ENCODE measurements around the gene ADGRV1. TPM values are rescaled to one million over a fixed set of nuclear protein-coding genes. Genes with fewer than 3 reads are reported as not detected.
"Not testable (repeated sequence)": the region's sequence is repeated elsewhere in the genome, so short reads cannot be mapped to it uniquely, and the experiment has no call there.

The ADGRV1 gene
- total RNA-seq, 1 experiment from 2014 or later = 64.8 TPM

GRCh38 chr5:90575712-90576111 lies 17.1 kb downstream of the ADGRV1 start:
- H3K4me3 Mint-ChIP-seq = no peak overlapping the region
- Histone ChIP-seq H3K18ac (ENCODE audit: insufficient read length, low read depth, low read length) (no peak overlapping the region), H3T11ph (ENCODE audit: low read length) (no peak overlapping the region), H3K14ac (ENCODE audit: insufficient read depth, low read length) (no peak overlapping the region), H2BK5ac (ENCODE audit: insufficient read length, low read length) (no peak overlapping the region), H4K20me1 (ENCODE audit: control insufficient read depth, insufficient read depth, insufficient read length) (no peaks in the 10 kb centered on the region), H3K79me1 (ENCODE audit: insufficient read depth, low read depth, low read length, poor library complexity, severe bottlenecking) (peaks cover 4% of the 10 kb centered on the region), H3K4ac (ENCODE audit: low read depth, low read length) (no peak overlapping the region), H2BK20ac (ENCODE audit: low read depth, low read length, poor library complexity, severe bottlenecking) (no peak overlapping the region), H4K91ac (ENCODE audit: insufficient read length, low read depth, low read length) (no peak overlapping the region), H2BK120ac (ENCODE audit: low read depth, low read length, poor library complexity, severe bottlenecking) (no peak overlapping the region), H3K27ac (ENCODE audit: insufficient read length, low read depth, low read length) (no peak overlapping the region), H3K23me2 (ENCODE audit: insufficient read length, low read depth, low read length, poor library complexity, severe bottlenecking) (no peaks in the 10 kb centered on the region), H3K27me3 (ENCODE audit: insufficient read depth, low read length) (no peaks in the 10 kb centered on the region), H4K8ac (replicated peaks; ENCODE audit: insufficient read length, low read depth, low read length) (no peak overlapping the region), H2AFZ (ENCODE audit: low read length) (no peak overlapping the region), H4K5ac (ENCODE audit: insufficient read length, low read depth, low read length) (no peak overlapping the region), H3K79me2 (ENCODE audit: insufficient read depth, low read length) (peaks cover 31% of the 10 kb centered on the region; the same call in 1 of the 2 replicates), H3K56ac (ENCODE audit: insufficient read length, low read depth, low read length) (no peak overlapping the region), H3K9ac (ENCODE audit: extremely low read depth, insufficient read length, low read length) (no peak overlapping the region), H2BK12ac (ENCODE audit: insufficient read length, low read depth, low read length) (no peak overlapping the region), H2AK5ac (ENCODE audit: insufficient read length, low read length) (no peak overlapping the region), H3K9me3 (ENCODE audit: control insufficient read depth, low read depth, low read length) (no peaks in the 10 kb centered on the region), H3K4me2 (ENCODE audit: insufficient read depth, insufficient read length, low read length) (no peak overlapping the region), H3K4me1 (ENCODE audit: insufficient read depth, low read length) (peaks cover 3% of the 10 kb centered on the region; the same call in 1 of the 2 replicates), H2BK15ac (ENCODE audit: low read depth, low read length) (no peak overlapping the region; the same call in 1 of the 2 replicates), H3K23ac (ENCODE audit: insufficient read length, low read depth, low read length) (no peak overlapping the region)
- peaks cover 19 to 46% (median 43%) of the 10 kb centered on the region in 3 experiments for H3K36me3 Mint-ChIP-seq (ENCODE audit: insufficient read depth in 1 of 3, low read depth in 3 of 3)
- H3K4me1 Mint-ChIP-seq = peaks cover 48 to 53% of the 10 kb centered on the region in 2 experiments
- no CpG with 5 or more reads among the region's 5 CpGs for WGBS (ENCODE audit: extremely low coverage, insufficient read length, low lambda C conversion rate)
- H3K27ac Mint-ChIP-seq = no peak overlapping the region
- peaks cover 24 to 47% of the 10 kb centered on the region in 2 experiments for H3K9me3 Mint-ChIP-seq
- no peaks in the 10 kb centered on the region for H3K27me3 Mint-ChIP-seq (ENCODE audit: low read depth)
- no peak for DNase-seq
- TF ChIP-seq CTCF (conservative IDR thresholded peaks at IDR 0.05) = no peak

GRCh38 chr5:90576566-90576965 lies 18.0 kb downstream of the ADGRV1 start:
- not testable (repeated sequence) for H2AFZ ChIP-seq (ENCODE audit: low read length); H3K27ac Mint-ChIP-seq; H2BK15ac ChIP-seq (ENCODE audit: low read depth, low read length); H2BK120ac ChIP-seq (ENCODE audit: low read depth, low read length, poor library complexity, severe bottlenecking); H3K27ac ChIP-seq (ENCODE audit: insufficient read length, low read depth, low read length); H3K9me3 ChIP-seq (ENCODE audit: control insufficient read depth, low read depth, low read length); H3K79me1 ChIP-seq (ENCODE audit: insufficient read depth, low read depth, low read length, poor library complexity, severe bottlenecking); H4K20me1 ChIP-seq (ENCODE audit: control insufficient read depth, insufficient read depth, insufficient read length); H4K91ac ChIP-seq (ENCODE audit: insufficient read length, low read depth, low read length); H2AK5ac ChIP-seq (ENCODE audit: insufficient read length, low read length); H2BK12ac ChIP-seq (ENCODE audit: insufficient read length, low read depth, low read length); H4K8ac ChIP-seq (replicated peaks; ENCODE audit: insufficient read length, low read depth, low read length); H3K4me3 Mint-ChIP-seq; H3K14ac ChIP-seq (ENCODE audit: insufficient read depth, low read length); H3K23me2 ChIP-seq (ENCODE audit: insufficient read length, low read depth, low read length, poor library complexity, severe bottlenecking); H3K27me3 Mint-ChIP-seq (ENCODE audit: low read depth); H3K4ac ChIP-seq (ENCODE audit: low read depth, low read length); H3K56ac ChIP-seq (ENCODE audit: insufficient read length, low read depth, low read length); H4K5ac ChIP-seq (ENCODE audit: insufficient read length, low read depth, low read length); H3K27me3 ChIP-seq (ENCODE audit: insufficient read depth, low read length); H3K23ac ChIP-seq (ENCODE audit: insufficient read length, low read depth, low read length); H3K9ac ChIP-seq (ENCODE audit: extremely low read depth, insufficient read length, low read length); DNase-seq; H2BK5ac ChIP-seq (ENCODE audit: insufficient read length, low read length); H3K4me1 ChIP-seq (ENCODE audit: insufficient read depth, low read length); H3T11ph ChIP-seq (ENCODE audit: low read length); H3K4me2 ChIP-seq (ENCODE audit: insufficient read depth, insufficient read length, low read length); H3K18ac ChIP-seq (ENCODE audit: insufficient read length, low read depth, low read length); H2BK20ac ChIP-seq (ENCODE audit: low read depth, low read length, poor library complexity, severe bottlenecking)
- H3K79me2 ChIP-seq (ENCODE audit: insufficient read depth, low read length) = peaks cover 26% of the 10 kb centered on the region; the same call in 1 of the 2 replicates
- no CpG with 5 or more reads among the region's 3 CpGs for WGBS (ENCODE audit: extremely low coverage, insufficient read length, low lambda C conversion rate)
- Mint-ChIP-seq H3K4me1 (peaks cover 42 to 51% of the 10 kb centered on the region in 2 experiments), H3K9me3 (peaks cover 21 to 46% of the 10 kb centered on the region in 2 experiments), H3K36me3 (ENCODE audit: insufficient read depth in 1 of 3, low read depth in 3 of 3) (peaks cover 22 to 45% (median 42%) of the 10 kb centered on the region in 3 experiments)

Measured in H9 (cell line).